ENCODE measurements around the gene FGR.

FGR gene

DNA sequence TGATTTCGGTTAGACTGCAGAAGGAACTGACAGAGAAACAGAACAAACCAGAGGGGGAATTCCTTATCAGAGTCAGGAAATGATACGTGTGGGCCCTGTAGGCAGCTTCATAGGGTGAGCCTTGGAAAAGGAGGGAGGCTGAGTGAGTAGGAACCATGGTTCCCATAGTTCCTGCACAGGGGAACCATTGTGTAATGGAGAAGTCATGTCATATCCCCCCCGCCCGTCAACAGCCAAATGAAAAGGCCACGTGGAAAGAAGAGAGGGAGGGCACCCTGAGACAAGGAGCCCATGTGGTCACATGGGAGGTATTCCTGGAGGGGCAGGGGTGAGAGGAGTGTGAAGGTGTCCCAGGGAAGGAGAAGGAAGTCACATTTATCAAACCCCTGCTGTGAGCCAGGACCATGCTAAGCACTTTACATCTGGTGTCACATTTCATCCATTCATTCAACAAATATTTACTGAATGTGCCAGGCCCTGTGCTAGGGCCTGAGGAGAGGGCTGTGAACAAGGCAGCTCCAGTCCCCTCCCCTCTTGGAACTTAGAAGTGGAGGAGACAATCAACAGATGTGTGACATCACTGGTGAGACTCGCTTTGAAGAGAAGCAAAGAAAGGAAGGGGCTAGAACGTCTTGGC lies 15.7 kb upstream of the FGR start:
- no peak overlapping the region for H3K4me3 ChIP-seq (ENCODE audit: low read depth, low read length)
- DNase-seq (ENCODE audit: low read depth), result no peak
- TF ChIP-seq, protein P1, sequence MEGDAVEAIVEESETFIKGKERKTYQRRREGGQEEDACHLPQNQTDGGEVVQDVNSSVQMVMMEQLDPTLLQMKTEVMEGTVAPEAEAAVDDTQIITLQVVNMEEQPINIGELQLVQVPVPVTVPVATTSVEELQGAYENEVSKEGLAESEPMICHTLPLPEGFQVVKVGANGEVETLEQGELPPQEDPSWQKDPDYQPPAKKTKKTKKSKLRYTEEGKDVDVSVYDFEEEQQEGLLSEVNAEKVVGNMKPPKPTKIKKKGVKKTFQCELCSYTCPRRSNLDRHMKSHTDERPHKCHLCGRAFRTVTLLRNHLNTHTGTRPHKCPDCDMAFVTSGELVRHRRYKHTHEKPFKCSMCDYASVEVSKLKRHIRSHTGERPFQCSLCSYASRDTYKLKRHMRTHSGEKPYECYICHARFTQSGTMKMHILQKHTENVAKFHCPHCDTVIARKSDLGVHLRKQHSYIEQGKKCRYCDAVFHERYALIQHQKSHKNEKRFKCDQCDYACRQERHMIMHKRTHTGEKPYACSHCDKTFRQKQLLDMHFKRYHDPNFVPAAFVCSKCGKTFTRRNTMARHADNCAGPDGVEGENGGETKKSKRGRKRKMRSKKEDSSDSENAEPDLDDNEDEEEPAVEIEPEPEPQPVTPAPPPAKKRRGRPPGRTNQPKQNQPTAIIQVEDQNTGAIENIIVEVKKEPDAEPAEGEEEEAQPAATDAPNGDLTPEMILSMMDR (IDR thresholded peaks at IDR 0.05; ENCODE audit: insufficient read depth, low read depth, low read length, missing control alignments), result no peak

- TF ChIP-seq, protein P1 (IDR thresholded peaks at IDR 0.05; ENCODE audit: insufficient read depth, low read depth, low read length, missing control alignments), result no peak
- H3K4me3 ChIP-seq (ENCODE audit: low read depth, low read length), result no peak overlapping the region
- DNase-seq (ENCODE audit: low read depth), result no peak
These were observed 15.2 kb upstream of the FGR start for GRCh38 chr1:27650171-27650538.

DNA sequence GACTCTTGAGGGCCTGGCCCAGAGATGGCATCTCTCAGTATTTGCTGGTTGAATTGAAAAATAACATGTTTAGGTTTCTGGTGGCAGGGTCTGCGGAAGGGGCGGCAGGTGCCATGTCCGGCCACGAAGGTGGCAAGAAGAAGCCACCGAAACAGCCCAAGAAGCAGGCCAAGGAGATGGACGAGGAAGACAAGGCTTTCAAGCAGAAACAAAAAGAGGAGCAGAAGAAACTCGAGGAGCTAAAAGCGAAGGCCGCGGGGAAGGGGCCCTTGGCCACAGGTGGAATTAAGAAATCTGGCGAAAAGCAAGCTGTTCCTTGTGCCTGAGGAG lies 14.3 kb upstream of the FGR start:
- no peak for DNase-seq (ENCODE audit: low read depth)
- TF ChIP-seq, protein P1 (IDR thresholded peaks at IDR 0.05; ENCODE audit: insufficient read depth, low read depth, low read length, missing control alignments), result no peak
- no peak overlapping the region for H3K4me3 ChIP-seq (ENCODE audit: low read depth, low read length)

DNA sequence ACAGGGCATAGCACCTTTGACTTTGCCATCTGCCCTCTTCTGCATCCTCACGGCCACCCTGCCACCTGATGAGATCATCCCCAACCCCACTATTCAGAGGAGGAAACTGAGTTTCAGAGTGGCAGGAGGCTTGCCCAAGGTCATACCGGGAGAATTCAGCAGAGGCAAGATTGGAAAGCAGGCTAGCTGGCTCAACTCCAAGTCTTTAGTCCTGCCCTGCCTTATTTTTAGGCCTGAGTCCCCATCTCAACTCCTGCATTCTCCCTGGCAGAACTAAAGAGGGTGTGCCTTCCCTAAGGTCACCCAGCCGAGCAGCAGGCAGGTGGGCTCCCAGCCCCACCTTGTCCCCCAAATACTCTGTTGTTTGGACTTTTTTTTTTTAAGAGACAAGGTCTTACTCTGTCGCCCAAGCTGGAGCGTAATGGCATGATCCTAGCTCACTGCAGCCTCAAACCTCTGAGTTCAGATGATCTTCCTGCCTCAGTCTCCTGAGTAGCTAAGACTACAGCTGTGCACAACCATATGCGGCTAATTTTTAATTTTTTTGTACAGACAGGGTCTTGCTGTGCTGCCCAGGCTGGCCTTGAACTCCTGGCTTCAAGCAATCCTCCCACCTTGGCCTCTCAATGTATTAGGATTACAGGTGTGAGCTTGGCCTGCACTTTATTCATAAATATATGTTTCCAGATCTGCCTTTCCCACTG lies 13.8 kb upstream of the FGR start:
- TF ChIP-seq, protein P1 (IDR thresholded peaks at IDR 0.05; ENCODE audit: insufficient read depth, low read depth, low read length, missing control alignments), result no peak
- DNase-seq (ENCODE audit: low read depth), result no peak
- H3K4me3 ChIP-seq (ENCODE audit: low read depth, low read length), result no peak overlapping the region

- TF ChIP-seq, protein P1 (IDR thresholded peaks at IDR 0.05; ENCODE audit: insufficient read depth, low read depth, low read length, missing control alignments), result no peak
- no peak for DNase-seq (ENCODE audit: low read depth)
- H3K4me3 ChIP-seq (ENCODE audit: low read depth, low read length), result no peak overlapping the region
These were observed 12.3 kb upstream of the FGR start for GRCh38 chr1:27647328-27647727.

DNA sequence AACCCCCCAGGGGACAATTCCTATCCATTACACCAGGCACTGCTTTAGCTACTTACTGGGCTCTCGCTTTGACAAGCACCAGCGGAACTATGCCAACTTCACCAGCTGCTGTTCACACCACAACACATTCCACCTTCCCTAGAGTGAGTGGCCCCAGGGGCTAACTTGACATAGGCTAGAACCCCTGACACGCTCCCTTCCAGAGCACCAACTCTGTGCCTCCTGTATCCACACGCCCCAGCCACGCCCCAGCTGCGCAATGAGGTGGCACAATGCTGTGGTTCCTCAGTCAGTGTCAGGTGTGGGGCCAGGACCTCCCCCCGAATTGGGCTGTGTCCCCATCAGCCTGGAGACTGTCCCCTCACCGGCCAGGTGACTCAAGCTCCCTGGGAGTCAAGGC lies 11.7 kb upstream of the FGR start:
- no peak overlapping the region for H3K4me3 ChIP-seq (ENCODE audit: low read depth, low read length)
- no peak for DNase-seq (ENCODE audit: low read depth)
- TF ChIP-seq, protein P1 (IDR thresholded peaks at IDR 0.05; ENCODE audit: insufficient read depth, low read depth, low read length, missing control alignments), result no peak

DNA sequence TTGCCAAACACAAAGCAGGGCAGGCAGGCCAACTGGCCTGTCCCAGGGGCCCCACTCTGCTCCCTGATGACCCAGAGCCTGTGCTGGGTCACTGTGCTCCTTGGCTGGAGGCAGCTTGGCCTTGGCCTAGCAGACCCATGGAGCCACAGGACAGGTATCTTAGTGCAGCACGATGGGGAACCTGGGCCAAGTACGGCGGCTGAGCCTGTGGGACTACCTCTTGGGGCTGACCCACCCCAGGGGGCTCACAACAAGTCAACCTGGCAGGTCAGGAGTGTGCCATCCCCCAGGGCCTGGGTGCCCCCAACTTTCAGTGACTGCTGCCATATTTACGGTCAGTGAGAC lies 10.1 kb upstream of the FGR start:
- no peak overlapping the region for H3K4me3 ChIP-seq (ENCODE audit: low read depth, low read length)
- DNase-seq (ENCODE audit: low read depth), result no peak
- TF ChIP-seq, protein P1 (IDR thresholded peaks at IDR 0.05; ENCODE audit: insufficient read depth, low read depth, low read length, missing control alignments), result no peak
